Fibroblast of pulmonary artery (primary cell): Measurements from ENCODE around the gene MAGIX.

ENCODE experiments used
- DNase-seq: peaks from one replicate; pipeline ENCODE4 v3.0.0-alpha.2; 2010; ENCODE audit warnings: low read depth
- H3K4me3 ChIP-seq: replicated peaks from 2 replicates; pipeline ENCODE4 v1.5.1; 2011; ENCODE audit warnings: low read depth, mild to moderate bottlenecking, control low read depth, low read length, moderate library complexity
- CTCF ChIP-seq: IDR thresholded peaks from 2 replicates; pipeline ENCODE4 v1.5.1; 2011; ENCODE audit warnings: mild to moderate bottlenecking, control low read depth, low read length, inconsistent platforms; ENCODE audit errors: missing control alignments

Gene MAGIX

GRCh38 chrX:49206543-49206942 is 44.0 kb downstream of the MAGIX start:
- TF ChIP-seq CTCF = no peak
- no peak for DNase-seq
- H3K4me3 ChIP-seq = no peak overlapping the region

GRCh38 chrX:49208399-49208798 is 45.8 kb downstream of the MAGIX start:
- no peak overlapping the region for H3K4me3 ChIP-seq
- DNase-seq = no peak
- TF ChIP-seq CTCF = no peak

GRCh38 chrX:49209434-49210251 is 47.1 kb downstream of the MAGIX start:
- no peak for TF ChIP-seq CTCF
- no peak for DNase-seq
- no peak overlapping the region for H3K4me3 ChIP-seq

GRCh38 chrX:49210406-49210805 is 47.8 kb downstream of the MAGIX start:
- DNase-seq = no peak
- TF ChIP-seq CTCF = no peak
- H3K4me3 ChIP-seq = no peak overlapping the region

- no peak for TF ChIP-seq CTCF
- no peak for DNase-seq
- H3K4me3 ChIP-seq = no peak overlapping the region
Measured at GRCh38 chrX:49211074-49211473, 48.5 kb downstream of the MAGIX start.

- no peak overlapping the region for H3K4me3 ChIP-seq
- no peak for DNase-seq
- TF ChIP-seq CTCF = no peak
Measured at GRCh38 chrX:49212209-49212608, 49.7 kb downstream of the MAGIX start.

- no peak overlapping the region for H3K4me3 ChIP-seq
- TF ChIP-seq CTCF = no peak
- DNase-seq = no peak
Measured at GRCh38 chrX:49212861-49213260, 50.3 kb downstream of the MAGIX start.
